AG04450 (cell line): ENCODE results near the gene ACP7. TPM values are rescaled to one million over a fixed set of nuclear protein-coding genes. Genes with fewer than 3 reads are reported as not detected.

Experiments used
- CTCF ChIA-PET: fragments of 300-600, 350-600 bp; formaldehyde crosslinking; extraction: SDS; loops from one replicate; lab custom pipeline; 2022; ENCODE audit warnings: antibody characterized with exemption, inconsistent platforms; lab: Charles Lee
- POLR2A ChIA-PET: fragments of 350-600 bp; formaldehyde crosslinking; extraction: SDS; loops from one replicate; lab custom pipeline; 2021; ENCODE audit warnings: antibody characterized with exemption, inconsistent platforms; lab: Yijun Ruan, JAX
- DNase-seq: peaks from one replicate; pipeline ENCODE4 v3.0.0-alpha.2; 2011; ENCODE audit warnings: low read depth, low spot score
- H3K27ac ChIP-seq: one replicate; pipeline ENCODE4 v1.5.1; 2012; ENCODE audit warnings: low read depth, low read length, control low read depth
- H3K27me3 ChIP-seq: one replicate; pipeline ENCODE4 v1.6.0; 2012; ENCODE audit warnings: low read length; ENCODE audit not compliant: control insufficient read depth, insufficient read depth
- H3K4me3 ChIP-seq: 2 replicates; pipeline ENCODE4 v1.5.1; 2011; ENCODE audit warnings: mild to moderate bottlenecking, low read depth, low read length, control low read depth
- H3K9me3 ChIP-seq: 2 replicates; pipeline ENCODE4 v1.5.1; 2012; ENCODE audit warnings: low read length; ENCODE audit not compliant: control insufficient read depth, insufficient read depth
- CTCF ChIP-seq: IDR thresholded peaks from 2 replicates; pipeline ENCODE4 v1.5.1; 2011; ENCODE audit warnings: low read depth, low read length, control low read depth, inconsistent platforms
- polyA plus RNA-seq: library from polyadenylated mRNA; depleted of rRNA; stranded (reverse); fragments of >200 nt; gene quantifications from 2 replicates; pipeline ENCODE4 v1.2.3, GENCODE V29; 2011

The ACP7 gene
- polyA plus RNA-seq, 1 experiment = not detected

- TF ChIP-seq CTCF = no peak
- ChIA-PET POLR2A (no interaction called here), CTCF (interaction anchor here (0.6 to 0.8 kb wide), 2 partner anchors 140 to 239 kb away, joined by 3 to 4 read pairs; partner anchors contain the start of gene SAMD4B)
- Histone ChIP-seq H3K27me3 (peaks cover 30% of the 10 kb centered on the region), H3K27ac (no peak overlapping the region), H3K4me3 (no peak overlapping the region), H3K9me3 (no peaks in the 10 kb centered on the region)
- DNase-seq = no peak
Observed at GRCh38 chr19:39103151-39103550, 19.0 kb downstream of the ACP7 start.

DNA sequence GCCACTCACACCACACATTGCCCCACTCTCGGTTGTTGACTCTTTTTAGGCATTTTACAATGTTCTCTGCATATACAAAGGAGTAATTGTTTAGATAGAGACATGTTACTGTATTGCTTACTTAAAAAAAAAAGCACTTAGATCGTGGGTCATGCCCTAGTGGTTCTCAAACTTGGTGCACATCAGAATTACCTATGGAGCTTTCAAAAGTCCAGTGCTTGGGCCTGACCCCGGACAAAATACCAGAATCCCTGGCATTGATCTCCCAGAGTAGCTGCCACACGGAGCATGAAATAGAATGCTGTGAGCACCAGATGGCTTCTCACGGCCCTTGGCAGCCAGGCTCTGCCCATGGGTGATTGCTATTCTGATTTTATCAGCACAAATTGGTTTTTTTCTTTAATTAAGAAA is 20.0 kb downstream of the ACP7 start:
- TF ChIP-seq CTCF = no peak
- ChIA-PET CTCF (interaction anchor here (1.0 kb wide), 1 partner anchor 143 kb away, joined by 3 read pairs; no protein-coding TSS in a partner anchor), POLR2A (no interaction called here)
- no peak for DNase-seq
- no peak overlapping the region for H3K27ac ChIP-seq
- H3K27me3 ChIP-seq = peaks cover 21% of the 10 kb centered on the region
- H3K9me3 ChIP-seq = no peaks in the 10 kb centered on the region
- H3K4me3 ChIP-seq = no peak overlapping the region

GRCh38 chr19:39106194-39106593 is 22.0 kb downstream of the ACP7 start:
- no peak for TF ChIP-seq CTCF
- peaks cover 18% of the 10 kb centered on the region for H3K27me3 ChIP-seq
- H3K4me3 ChIP-seq = no peak overlapping the region
- no peak for DNase-seq
- no peaks in the 10 kb centered on the region for H3K9me3 ChIP-seq
- ChIA-PET CTCF (no interaction called here), POLR2A (no interaction called here)
- no peak overlapping the region for H3K27ac ChIP-seq

DNA sequence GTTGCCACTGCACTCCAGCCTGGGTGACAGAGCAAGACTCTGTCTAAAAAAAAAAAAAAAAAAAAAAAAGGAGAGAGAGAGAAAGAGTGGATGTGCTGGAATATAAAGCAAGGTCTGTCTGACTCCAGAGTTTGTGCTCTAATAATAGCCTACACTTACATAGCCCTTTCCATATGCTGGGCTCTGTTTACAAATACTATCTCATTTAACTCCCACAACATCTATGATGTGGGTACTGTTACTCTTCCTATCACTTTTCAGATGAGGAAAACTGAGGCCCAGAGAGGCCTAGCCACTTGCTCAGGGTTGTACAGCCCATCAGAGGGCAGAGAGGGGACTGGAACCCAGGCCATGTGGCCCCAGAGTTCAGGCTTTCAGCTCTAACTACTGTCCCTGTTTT is 25.5 kb downstream of the ACP7 start:
- H3K27me3 ChIP-seq = peaks cover 20% of the 10 kb centered on the region
- ChIA-PET POLR2A (no interaction called here), CTCF (interaction anchor here (0.7 to 2.7 kb wide), 16 partner anchors 8 to 225 kb away, joined by 3 to 18 read pairs (median 6); partner anchors contain the start of gene ACP7)
- H3K9me3 ChIP-seq = no peaks in the 10 kb centered on the region
- no peak overlapping the region for H3K27ac ChIP-seq
- no peak for DNase-seq
- H3K4me3 ChIP-seq = no peak overlapping the region
- no peak for TF ChIP-seq CTCF

- no peak overlapping the region for H3K27ac ChIP-seq
- CTCF ChIA-PET = interaction anchor here (0.6 to 2.7 kb wide), 18 partner anchors 8 to 225 kb away, joined by 3 to 18 read pairs (median 4); partner anchors contain the start of gene ACP7
- no peak overlapping the region for H3K4me3 ChIP-seq
- POLR2A ChIA-PET = no interaction called here
- H3K27me3 ChIP-seq = peaks cover 20% of the 10 kb centered on the region
- DNase-seq = no peak
- peak; percentile 72 for TF ChIP-seq CTCF
- no peaks in the 10 kb centered on the region for H3K9me3 ChIP-seq
Observed at GRCh38 chr19:39110263-39110967, 26.2 kb downstream of the ACP7 start.
